Colonic mucosa (tissue), 4 donors: Measurements from ENCODE around the gene SLC41A3. TPM values are rescaled to one million over a fixed set of nuclear protein-coding genes. Genes with fewer than 3 reads are reported as not detected.

Experiments
- DNase-seq: peaks from one replicate; pipeline ENCODE4 v3.0.0-alpha.2; 2020
- H3K27ac ChIP-seq: fragments of 200-600 bp; one replicate; pipeline ENCODE4 v1.8.0; 2021
- H3K27me3 ChIP-seq: fragments of 200-600 bp; one replicate; pipeline ENCODE4 v1.8.0; 2021
- H3K36me3 ChIP-seq: fragments of 200-600 bp; one replicate; pipeline ENCODE4 v1.8.0; 2021
- H3K4me1 ChIP-seq: fragments of 200-600 bp; one replicate; pipeline ENCODE4 v1.8.0; 2021; ENCODE audit warnings: mild to moderate bottlenecking
- H3K4me3 ChIP-seq: fragments of 200-600 bp; one replicate; pipeline ENCODE4 v1.8.0; 2021
- H3K9ac ChIP-seq, 2 donors: one replicate each; pipeline ENCODE4 v1.7.0; 2013; ENCODE audit warnings: control low read depth in 2 of 2, low read depth in 2 of 2, low read length in 2 of 2
- H3K9me3 ChIP-seq: fragments of 200-600 bp; one replicate; pipeline ENCODE4 v1.8.0; 2021
- CTCF ChIP-seq: fragments of 200-600 bp; IDR thresholded peaks from one replicate; pipeline ENCODE4 v1.8.0; 2022; ENCODE audit warnings: antibody characterized with exemption, mild to moderate bottlenecking
- intact Hi-C: fragments of 100-400 bp; cut with DNase I; formaldehyde crosslinking; loops from one replicate; pipeline ENCODE4 v1.14.1; 2022
- total RNA-seq, 2 donors: library from RNA; stranded (reverse); fragmentation: NEBNext Ultra II Directional in 1 of 2; extraction: Animal tissue kit (Norgen Biotek cat#: 25700) in 1 of 2; gene quantifications; one replicate each; pipeline ENCODE4 v1.2.1, GENCODE V29; 2021
- donor health status: healthy.
- donor health status: DM: no; HTN: no; CAD: no.
- donor health status: DM: no; HTN: no; CAD: no.

Gene SLC41A3
- total RNA-seq, 2 donors from 2014 or later = 27.6 to 33.1 TPM

- peak; percentile 5 for DNase-seq
- intact Hi-C loops = no loop called here
- no peak overlapping the region for H3K9ac ChIP-seq
- no peak overlapping the region for H3K27ac ChIP-seq
- no peaks in the 10 kb centered on the region for H3K36me3 ChIP-seq
- H3K9me3 ChIP-seq = no peaks in the 10 kb centered on the region
- H3K27me3 ChIP-seq = no peaks in the 10 kb centered on the region
- no peak for TF ChIP-seq CTCF
- H3K4me1 ChIP-seq = no peaks in the 10 kb centered on the region
- no peak overlapping the region for H3K4me3 ChIP-seq
Observed at GRCh38 chr3:126031981-126032471, 51.9 kb downstream of the SLC41A3 start.

DNA sequence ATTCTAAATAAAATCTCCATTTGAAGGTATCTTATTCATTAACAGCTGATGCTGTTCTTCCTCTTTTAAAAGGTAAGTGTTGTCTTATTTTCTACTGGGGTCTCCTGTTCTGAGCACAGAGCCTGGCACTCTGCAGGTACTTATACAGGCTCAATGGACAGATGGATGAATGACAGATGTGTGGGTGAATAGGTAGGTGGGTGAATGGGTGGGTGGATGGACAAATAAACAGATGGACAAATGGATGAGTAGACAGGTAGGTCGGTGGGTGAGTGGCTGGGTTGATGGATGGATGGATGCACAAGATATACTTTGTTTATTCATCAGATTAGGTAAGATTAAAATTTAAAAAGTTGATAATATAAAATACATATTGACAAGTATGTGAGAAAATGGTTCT is 53.5 kb downstream of the SLC41A3 start:
- no peak overlapping the region for H3K9ac ChIP-seq
- no peak overlapping the region for H3K27ac ChIP-seq
- no peaks in the 10 kb centered on the region for H3K4me1 ChIP-seq
- DNase-seq = no peak
- TF ChIP-seq CTCF = no peak
- no peaks in the 10 kb centered on the region for H3K36me3 ChIP-seq
- H3K27me3 ChIP-seq = no peaks in the 10 kb centered on the region
- intact Hi-C loops = no loop called here
- no peaks in the 10 kb centered on the region for H3K9me3 ChIP-seq
- no peak overlapping the region for H3K4me3 ChIP-seq

- H3K27me3 ChIP-seq = no peaks in the 10 kb centered on the region
- H3K27ac ChIP-seq = no peak overlapping the region
- H3K36me3 ChIP-seq = no peaks in the 10 kb centered on the region
- intact Hi-C loops = no loop called here
- H3K4me1 ChIP-seq = no peaks in the 10 kb centered on the region
- peak; percentile 1 for DNase-seq
- no peak overlapping the region for H3K4me3 ChIP-seq
- H3K9ac ChIP-seq = no peak overlapping the region
- no peaks in the 10 kb centered on the region for H3K9me3 ChIP-seq
- TF ChIP-seq CTCF = no peak
Observed at GRCh38 chr3:126029241-126029640, 54.7 kb downstream of the SLC41A3 start.

- no peak for DNase-seq
- Histone ChIP-seq H3K4me3 (no peak overlapping the region), H3K27ac (no peak overlapping the region), H3K9ac (no peak overlapping the region), H3K4me1 (no peaks in the 10 kb centered on the region), H3K27me3 (no peaks in the 10 kb centered on the region), H3K36me3 (no peaks in the 10 kb centered on the region), H3K9me3 (no peaks in the 10 kb centered on the region)
- no peak for TF ChIP-seq CTCF
- intact Hi-C loops = no loop called here
Observed at GRCh38 chr3:126028096-126028495, 55.8 kb downstream of the SLC41A3 start.

DNA sequence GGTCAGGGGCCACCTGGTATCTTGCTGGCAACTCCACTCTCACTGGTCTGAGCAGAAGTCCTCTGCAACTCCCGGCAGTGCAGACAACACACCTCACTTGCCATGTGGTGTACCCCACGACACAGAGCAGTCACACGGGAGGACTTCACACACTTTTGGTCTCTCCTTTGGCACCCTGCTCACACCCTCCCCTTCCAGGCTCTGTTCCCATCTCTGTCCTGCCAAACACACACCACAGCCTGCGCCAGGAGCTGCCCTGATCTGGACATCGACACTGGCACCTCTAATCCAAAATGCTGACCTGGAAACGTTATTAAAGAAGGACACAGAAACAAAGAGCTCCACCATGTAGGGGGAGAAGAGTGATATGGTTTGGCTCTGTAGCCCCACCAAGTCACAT is 57.2 kb downstream of the SLC41A3 start:
- H3K36me3 ChIP-seq = no peaks in the 10 kb centered on the region
- no peak overlapping the region for H3K9ac ChIP-seq
- intact Hi-C loops = no loop called here
- no peak for TF ChIP-seq CTCF
- H3K27me3 ChIP-seq = no peaks in the 10 kb centered on the region
- no peak overlapping the region for H3K4me3 ChIP-seq
- H3K9me3 ChIP-seq = no peaks in the 10 kb centered on the region
- no peaks in the 10 kb centered on the region for H3K4me1 ChIP-seq
- DNase-seq = peak; percentile 4
- no peak overlapping the region for H3K27ac ChIP-seq
